Right ventricle myocardium inferior (tissue), 1 donor: ENCODE data around the gene FIS1. TPM values are rescaled to one million over a fixed set of nuclear protein-coding genes. Genes with fewer than 3 reads are reported as not detected.
A peak's percentile ranks its signal among the peaks of the same experiment; 100 is the strongest.
"Not testable (repeated sequence)": the region's sequence is repeated elsewhere in the genome, so short reads cannot be mapped to it uniquely, and the experiment has no call there.

Experiments
- ATAC-seq: fragments of 200-7000 bp; cut with Tn5 transposase; one replicate; pipeline ENCODE4 v1.9.1; 2020; ENCODE audit warnings: mild to moderate bottlenecking, moderate library complexity
- DNase-seq: peaks from one replicate; pipeline ENCODE4 v3.0.0; 2021; ENCODE audit errors: missing footprints
- intact Hi-C: fragments of 100-400 bp; cut with DNase I; formaldehyde crosslinking; loops from one replicate; pipeline ENCODE4 v1.11.0; 2022
- long read RNA-seq: library from polyadenylated mRNA; unstranded; transcript quantifications from one replicate; pipeline ENCODE4 v2.0.0, GENCODE V29; 2021
- total RNA-seq: library from RNA; stranded (reverse); fragmentation: NEBNext Ultra II Directional; extraction: Animal tissue kit (Norgen Biotek cat#: 25700); gene quantifications from one replicate; pipeline ENCODE4 v1.2.1, GENCODE V29; 2021
- donor health status: DM: no; HTN: yes; CAD: no; lungs with severe emphysema.

FIS1 gene
- 331 TPM for total RNA-seq
- long read RNA-seq, transcript FIS1-204 (4 exons, 745 nt) = minor isoform, 7 of 126 reads
- long read RNA-seq, transcript FIS1-201 (5 exons, 734 nt) = major isoform, 113 of 126 reads
- long read RNA-seq, partial matches to known transcripts = 0 of 126 reads
- long read RNA-seq, other reads (novel, unspliced or antisense) = 2 of 126 reads

DNA sequence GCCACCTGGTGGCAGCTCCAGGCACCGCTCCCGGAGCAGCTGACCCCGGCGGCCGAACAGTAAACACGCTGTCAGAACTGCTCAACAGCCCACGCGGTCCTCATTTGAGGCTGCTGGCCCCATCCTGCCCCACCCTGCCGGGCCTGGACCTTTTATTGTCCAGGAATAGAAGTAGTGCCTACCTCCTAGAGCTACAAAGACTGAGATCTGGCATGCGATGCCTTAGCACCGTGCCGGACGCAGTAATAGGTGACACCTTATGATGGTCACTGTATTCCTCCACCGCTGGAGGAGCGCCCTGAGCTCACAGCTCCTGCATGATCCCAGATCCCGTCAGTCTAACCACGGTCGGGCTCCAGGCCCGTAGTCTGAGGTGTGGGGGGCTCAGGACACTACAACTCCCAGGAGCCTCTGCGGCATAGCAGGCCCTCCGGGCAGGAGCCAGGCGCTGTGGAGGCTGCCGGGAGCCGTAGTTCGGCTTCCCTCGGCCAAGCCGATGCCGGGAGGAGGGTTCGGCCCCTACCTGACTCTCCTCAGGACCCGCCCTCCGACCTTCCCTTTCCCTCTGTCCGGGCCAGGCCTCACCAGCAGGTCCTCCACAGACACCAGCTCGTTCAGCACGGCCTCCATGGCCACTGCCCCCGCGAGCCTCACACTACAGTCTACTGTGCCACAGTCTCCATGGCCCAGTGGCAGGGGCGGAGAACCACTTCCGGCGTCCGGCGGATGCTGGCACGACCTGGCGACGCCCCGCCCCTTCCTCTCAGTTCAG lies at the start of gene FIS1:
Gene FIS1, minus strand, starts transcription at position 707 of the 772 bp plus-strand sequence. Its CDS starts 77 bp downstream, at position 630.
- ATAC-seq = peak; percentile 98
- intact Hi-C loops = loop anchor here (1.0 kb wide), 1 partner anchor 26 kb away; the partner anchor contains the start of gene ZNHIT1
- DNase-seq = peak; percentile 97

- ATAC-seq = no peak
- intact Hi-C loops = no loop called here
- no peak for DNase-seq
Observed at GRCh38 chr7:101294039-101294831, 49.4 kb upstream of the FIS1 start.

GRCh38 chr7:101293069-101294021 lies 48.5 kb upstream of the FIS1 start:
- intact Hi-C loops, ATAC-seq, DNase-seq: not testable (repeated sequence)

GRCh38 chr7:101292566-101292965 lies 47.7 kb upstream of the FIS1 start:
- DNase-seq, ATAC-seq, intact Hi-C loops: not testable (repeated sequence)

DNA sequence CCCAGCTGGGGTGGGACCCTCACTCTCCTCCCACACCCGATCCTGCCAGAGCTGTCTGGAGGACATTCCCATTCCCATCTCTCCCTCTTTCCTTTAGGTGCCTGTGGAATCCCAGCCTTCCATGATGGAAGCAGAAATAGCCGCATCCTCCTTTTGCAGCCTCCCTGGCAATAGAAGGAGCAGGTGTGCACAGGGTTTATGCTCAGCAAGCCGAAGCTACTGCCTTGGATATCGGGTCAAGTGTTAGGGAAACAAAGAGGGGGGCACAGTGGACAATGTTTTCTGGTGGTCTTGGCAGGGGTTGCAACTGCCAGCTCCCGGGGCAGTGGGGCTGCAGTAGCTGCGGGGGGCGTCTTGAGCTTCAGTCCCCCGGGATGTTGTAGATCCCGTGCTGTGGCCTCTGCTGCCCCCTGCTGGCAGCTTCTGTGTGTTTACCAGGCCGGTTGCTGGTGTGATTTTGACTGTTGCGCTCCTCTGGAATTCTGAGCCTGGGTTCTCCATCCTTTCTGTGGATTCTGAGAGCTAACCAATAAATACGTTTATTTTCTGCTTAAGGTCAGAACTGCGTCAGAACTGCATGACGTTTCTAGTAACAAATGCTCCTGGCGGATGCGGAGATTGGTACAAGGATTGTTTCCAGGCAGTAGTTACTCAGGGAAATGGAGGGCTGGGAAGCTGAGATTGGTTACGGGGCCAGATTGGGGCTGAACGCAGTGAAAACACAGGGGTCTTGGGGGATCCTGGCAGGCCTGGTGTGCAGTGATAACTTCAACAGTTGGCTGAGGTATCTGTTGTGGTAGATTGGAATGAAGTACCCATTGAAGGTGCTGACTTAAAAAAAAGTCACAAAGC lies 45.5 kb upstream of the FIS1 start:
- peak; percentile 80 for DNase-seq
- ATAC-seq, intact Hi-C loops: not testable (repeated sequence)

GRCh38 chr7:101289687-101290086 lies 44.8 kb upstream of the FIS1 start:
- DNase-seq, ATAC-seq, intact Hi-C loops: not testable (repeated sequence)

DNA sequence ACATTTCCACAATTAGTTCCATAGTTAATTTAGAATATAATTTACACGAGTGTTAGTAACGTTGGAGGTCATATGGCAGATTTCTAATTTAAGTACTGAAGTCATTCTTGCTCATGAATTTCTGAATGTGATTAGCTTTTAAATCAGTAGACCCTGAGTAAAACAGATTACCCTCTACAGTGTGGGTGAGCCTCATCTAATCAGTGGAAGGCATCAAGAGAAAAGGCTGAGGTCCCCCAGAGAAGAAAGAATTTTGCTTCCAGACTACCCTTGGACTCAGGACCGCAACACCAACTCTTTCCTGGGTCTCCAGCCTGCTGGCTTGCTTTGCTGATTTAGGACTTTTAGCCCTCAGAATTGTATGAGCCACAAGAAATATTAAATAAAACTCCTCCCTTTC lies 43.6 kb upstream of the FIS1 start:
- DNase-seq = no peak
- no peak for ATAC-seq
- intact Hi-C loops = no loop called here

DNA sequence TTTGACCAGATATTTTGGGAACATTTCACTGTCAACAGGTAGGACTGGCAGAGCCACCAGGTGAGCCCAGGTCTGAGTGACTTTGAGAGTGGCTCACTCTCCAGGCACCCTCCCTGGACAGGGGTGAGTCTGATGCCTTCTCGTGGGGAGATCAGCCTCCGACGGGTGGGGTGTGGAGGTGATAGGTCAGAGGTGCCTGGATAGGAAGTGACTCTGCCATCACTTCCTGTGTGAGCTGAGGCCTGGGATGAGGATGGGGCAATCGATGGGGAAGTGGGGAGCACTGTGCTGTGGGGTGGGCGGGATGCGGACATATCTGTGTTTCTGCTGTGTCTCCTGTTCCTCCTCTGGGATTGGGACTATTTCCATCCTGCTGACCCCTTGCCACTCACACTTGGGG lies 42.2 kb upstream of the FIS1 start:
- DNase-seq (no peak), ATAC-seq (no peak)
- intact Hi-C loops = no loop called here

DNA sequence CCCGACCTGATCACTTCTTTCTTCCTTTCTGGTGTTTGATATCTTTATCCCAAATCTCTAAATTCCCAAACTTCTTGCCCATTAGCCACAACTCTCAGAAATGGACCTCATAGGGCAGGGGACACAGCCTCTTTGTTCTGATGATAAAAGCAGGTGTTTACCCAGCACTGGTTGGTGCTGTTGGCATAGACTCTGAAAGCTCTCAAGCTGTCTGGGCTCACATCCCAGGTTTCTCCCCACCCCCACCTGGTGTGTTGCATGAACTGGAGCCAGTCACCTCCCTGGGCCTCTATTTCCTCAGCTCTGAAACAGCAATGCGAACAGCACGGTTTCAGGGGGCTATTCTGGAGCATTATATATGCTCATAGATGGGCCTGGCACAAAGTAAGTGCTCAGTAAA lies 41.0 kb upstream of the FIS1 start:
- intact Hi-C loops, DNase-seq: not testable (repeated sequence)
- ATAC-seq = peak; percentile 66

DNA sequence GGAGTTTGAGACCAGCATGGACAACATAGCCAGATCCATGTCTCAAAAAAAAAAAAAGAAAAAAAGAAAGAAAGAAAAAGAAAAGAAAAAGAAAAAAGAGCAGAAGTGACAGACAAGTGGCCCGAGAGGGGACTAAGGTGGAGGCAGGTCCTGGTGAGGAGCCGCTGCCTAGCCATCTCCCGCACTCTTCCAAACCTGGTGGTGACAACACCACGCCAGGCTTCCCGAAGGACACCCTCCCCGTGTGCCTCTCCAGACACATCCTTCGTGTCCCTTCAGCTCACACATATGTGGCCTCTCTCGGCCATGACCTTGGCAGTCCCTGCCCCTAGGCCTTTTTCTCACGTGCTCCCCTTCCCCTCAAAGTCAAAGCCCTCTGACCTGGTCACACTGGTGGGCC lies 40.3 kb upstream of the FIS1 start:
- intact Hi-C loops = no loop called here
- ATAC-seq (no peak), DNase-seq (no peak)

DNA sequence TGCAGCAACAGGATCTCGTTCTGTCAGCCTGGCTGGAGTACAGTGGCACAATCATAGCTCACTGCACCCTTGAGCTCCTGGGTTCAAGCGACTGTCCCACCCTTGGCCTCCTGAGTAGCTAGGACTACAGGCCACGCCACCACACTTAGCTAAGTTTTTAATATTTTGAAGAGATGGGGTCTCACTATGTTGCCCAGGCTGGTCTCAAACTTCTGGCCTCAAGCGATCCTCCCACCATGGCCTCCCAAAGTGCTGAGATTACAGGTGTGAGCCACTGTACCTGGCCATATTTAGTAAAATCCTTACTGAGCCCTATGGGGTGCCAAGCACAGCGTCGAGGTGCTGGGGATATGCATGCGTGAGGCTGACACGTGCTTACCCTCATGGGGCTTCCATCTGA lies 36.0 kb upstream of the FIS1 start:
- intact Hi-C loops = loop anchor here (5.0 kb wide), 1 partner anchor 89 kb away; no protein-coding TSS in a partner anchor
- not testable (repeated sequence) for ATAC-seq

DNA sequence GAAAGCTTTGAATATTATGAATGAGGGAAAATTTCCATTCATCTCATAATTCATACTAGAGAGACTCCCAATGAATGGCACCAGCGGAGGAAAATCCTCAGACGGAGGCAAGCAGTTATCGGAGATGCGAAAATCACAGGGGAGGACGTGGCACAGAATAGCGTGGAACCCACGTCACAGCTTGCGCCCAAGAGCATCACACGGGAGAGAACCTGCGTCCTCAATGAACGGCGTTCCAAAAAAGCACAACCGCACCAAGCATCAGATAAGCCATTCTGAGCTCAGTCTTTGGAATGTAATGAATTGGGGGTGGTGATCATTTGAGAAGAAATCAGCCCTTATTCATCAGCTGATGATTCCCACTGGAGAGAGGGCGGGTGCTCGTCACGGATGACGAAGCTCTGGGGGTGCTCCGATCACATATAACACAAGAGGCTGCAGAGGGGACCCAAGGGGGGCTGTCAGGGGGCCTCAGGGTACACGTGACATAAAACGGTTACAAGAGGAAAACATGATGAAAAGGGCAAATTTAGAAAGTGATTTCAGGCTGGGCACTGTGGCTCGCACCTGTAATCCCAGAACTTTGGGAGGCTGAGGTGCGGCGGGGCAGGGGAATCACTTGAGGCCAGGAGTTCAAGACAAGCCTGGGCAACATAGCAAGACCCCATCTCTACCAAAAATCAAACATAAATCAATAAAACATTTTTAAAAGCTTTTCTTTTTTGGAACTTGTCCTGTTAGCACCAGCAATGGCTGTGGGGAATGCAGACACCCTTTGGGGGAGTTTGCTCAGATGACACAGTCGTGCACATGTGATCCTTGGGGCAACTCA lies 33.8 kb upstream of the FIS1 start:
- DNase-seq = no peak
- no peak for ATAC-seq
- intact Hi-C loops = no loop called here

More for the DNA sequence above, 36.0 kb upstream of the FIS1 start:
- DNase-seq = not testable (repeated sequence)

DNA sequence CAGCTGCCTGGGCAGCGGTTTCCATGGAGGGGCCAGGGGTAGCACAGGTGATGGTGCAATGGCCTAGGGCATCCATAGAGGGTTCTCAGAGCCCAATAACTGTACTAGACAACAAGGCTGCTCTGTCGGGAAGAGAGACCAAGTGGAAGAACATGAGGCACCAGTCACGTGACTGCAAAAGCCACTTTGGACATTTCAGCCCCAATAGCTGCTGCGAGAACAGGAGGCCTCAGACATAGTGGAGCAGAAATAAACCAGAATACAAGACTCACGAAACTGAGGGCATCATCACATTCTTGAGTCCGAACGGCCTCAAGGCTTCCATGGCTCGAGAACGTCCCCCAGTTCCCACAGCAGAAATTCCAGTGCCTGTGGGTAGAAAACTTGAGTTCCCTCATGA lies 32.3 kb upstream of the FIS1 start:
- no peak for DNase-seq
- intact Hi-C loops = no loop called here

GRCh38 chr7:101273206-101273605 lies 28.3 kb upstream of the FIS1 start:
- ATAC-seq (no peak), DNase-seq (no peak)
- intact Hi-C loops = no loop called here

More for the DNA sequence above, 32.3 kb upstream of the FIS1 start:
- ATAC-seq = no peak

GRCh38 chr7:101271021-101271420 lies 26.1 kb upstream of the FIS1 start:
- no peak for ATAC-seq
- intact Hi-C loops = no loop called here
- no peak for DNase-seq

- intact Hi-C loops = no loop called here
- ATAC-seq (no peak), DNase-seq (no peak)
Observed at GRCh38 chr7:101269664-101270063, 24.8 kb upstream of the FIS1 start.
